GM12878 (cell line): ENCODE measurements around the gene DNAJC11. TPM values are rescaled to one million over a fixed set of nuclear protein-coding genes. Genes with fewer than 3 reads are reported as not detected.

Experiments
- BACH1 ChIP-seq: fragments of 450-650 bp; IDR thresholded peaks from 2 replicates; pipeline ENCODE4 v1.6.1; 2017; ENCODE audit warnings: mild to moderate bottlenecking, borderline replicate concordance
- BHLHE40 ChIP-seq, 2 experiments: fragments of 450-650 bp in 1 of 2; IDR thresholded peaks; 2 replicates each; pipeline ENCODE4 v1.6.1; 2011 to 2017; ENCODE audit warnings: low read depth in 2 of 2, borderline replicate concordance in 1 of 2, improper control_type of control experiment in 1 of 2, low read length in 1 of 2, mild to moderate bottlenecking in 1 of 2
- BRCA1 ChIP-seq: IDR thresholded peaks from 2 replicates; pipeline ENCODE4 v1.6.1; 2011; ENCODE audit warnings: low read depth, low read length, improper control_type of control experiment
- CREM ChIP-seq: IDR thresholded peaks from 2 replicates; pipeline ENCODE4 v1.6.1; 2014; ENCODE audit warnings: antibody characterized with exemption, low read depth
- FOXM1 ChIP-seq: IDR thresholded peaks from 2 replicates; pipeline ENCODE4 v1.6.1; 2012; ENCODE audit warnings: low read depth, mild to moderate bottlenecking, inconsistent platforms, low read length, moderate library complexity
- JUND ChIP-seq: IDR thresholded peaks from 2 replicates; pipeline ENCODE4 v1.6.1; 2012; ENCODE audit warnings: low read depth, mild to moderate bottlenecking, low read length, improper control_type of control experiment, moderate library complexity
- KAT2A ChIP-seq: conservative IDR thresholded peaks from 2 replicates; pipeline ENCODE4 v1.6.1; 2011; ENCODE audit warnings: low read depth, low read length; ENCODE audit not compliant: control insufficient read depth
- KLF5 ChIP-seq: fragments of 450-650 bp; IDR thresholded peaks from 2 replicates; pipeline ENCODE4 v1.6.1; 2014; ENCODE audit warnings: mild to moderate bottlenecking; ENCODE audit not compliant: partially characterized antibody
- LARP7 ChIP-seq: fragments of 450-650 bp; IDR thresholded peaks from 2 replicates; pipeline ENCODE4 v1.6.1; 2017; ENCODE audit warnings: mild to moderate bottlenecking
- NFIC ChIP-seq: IDR thresholded peaks from 2 replicates; pipeline ENCODE4 v1.6.1; 2012; ENCODE audit warnings: low read depth, mild to moderate bottlenecking, inconsistent platforms, low read length, moderate library complexity
- NFYA ChIP-seq: IDR thresholded peaks from 2 replicates; pipeline ENCODE4 v1.6.1; 2011; ENCODE audit warnings: low read depth, mild to moderate bottlenecking, low read length, improper control_type of control experiment, borderline replicate concordance
- NR2C2 ChIP-seq: IDR thresholded peaks from 2 replicates; pipeline ENCODE4 v1.6.1; 2011; ENCODE audit warnings: borderline replicate concordance, low read depth; ENCODE audit not compliant: control insufficient read depth, insufficient read length
- PAX5 ChIP-seq: IDR thresholded peaks from 2 replicates; pipeline ENCODE4 v1.6.1; 2011; ENCODE audit warnings: low read depth, low read length, borderline replicate concordance
- PAX8 ChIP-seq: fragments of 450-650 bp; IDR thresholded peaks from 2 replicates; pipeline ENCODE4 v1.6.1; 2017; ENCODE audit warnings: mild to moderate bottlenecking, moderate library complexity
- PML ChIP-seq: IDR thresholded peaks from 2 replicates; pipeline ENCODE4 v1.6.1; 2012; ENCODE audit warnings: low read length, inconsistent platforms
- POLR2A ChIP-seq: IDR thresholded peaks from 2 replicates; pipeline ENCODE4 v1.6.1; 2011; ENCODE audit warnings: low read depth, mild to moderate bottlenecking, low read length
- POU2F2 ChIP-seq: IDR thresholded peaks from 3 replicates; pipeline ENCODE4 v1.6.1; 2011; ENCODE audit warnings: low read depth, mild to moderate bottlenecking, low read length, borderline replicate concordance
- RELA ChIP-seq: fragments of 450-650 bp; IDR thresholded peaks from 2 replicates; pipeline ENCODE4 v1.8.0; 2014; ENCODE audit warnings: borderline replicate concordance; ENCODE audit not compliant: partially characterized antibody
- RUNX3 ChIP-seq: IDR thresholded peaks from 2 replicates; pipeline ENCODE4 v1.6.1; 2012; ENCODE audit warnings: low read length, inconsistent platforms
- SMAD5 ChIP-seq: IDR thresholded peaks from 2 replicates; pipeline ENCODE4 v1.6.1; 2016; ENCODE audit warnings: antibody characterized with exemption, low read depth
- SMC3 ChIP-seq: IDR thresholded peaks from 2 replicates; pipeline ENCODE4 v1.6.1; 2011; ENCODE audit warnings: low read length, improper control_type of control experiment, borderline replicate concordance
- SP1 ChIP-seq: IDR thresholded peaks from one replicate; pipeline ENCODE4 v1.6.1; 2011; ENCODE audit warnings: low read depth, low read length
- SPI1 ChIP-seq: IDR thresholded peaks from 2 replicates; pipeline ENCODE4 v1.6.1; 2011; ENCODE audit warnings: low read depth, mild to moderate bottlenecking, low read length, moderate library complexity, borderline replicate concordance; ENCODE audit not compliant: insufficient read depth
- SREBF2 ChIP-seq: IDR thresholded peaks from 2 replicates; pipeline ENCODE4 v1.6.1; 2012; ENCODE audit warnings: mild to moderate bottlenecking, low read length
- STAT1 ChIP-seq: fragments of 450-650 bp; conservative IDR thresholded peaks from 2 replicates; pipeline ENCODE4 v1.6.1; 2014; ENCODE audit warnings: antibody characterized with exemption, mild to moderate bottlenecking
- STAT3 ChIP-seq: IDR thresholded peaks from 2 replicates; pipeline ENCODE4 v1.6.1; 2011; ENCODE audit warnings: low read depth, low read length, improper control_type of control experiment
- SUZ12 ChIP-seq: fragments of 200-600 bp; sonication (generic); IDR thresholded peaks from one replicate; pipeline ENCODE4 v1.6.1; 2018; ENCODE audit warnings: antibody characterized with exemption, mild to moderate bottlenecking; ENCODE audit not compliant: unreplicated experiment
- TARDBP ChIP-seq: IDR thresholded peaks from 2 replicates; pipeline ENCODE4 v1.6.1; 2016; ENCODE audit warnings: borderline replicate concordance
- WRNIP1 ChIP-seq: IDR thresholded peaks from 2 replicates; pipeline ENCODE4 v1.6.1; 2011; ENCODE audit warnings: low read depth, low read length, improper control_type of control experiment, borderline replicate concordance
- polyA plus RNA-seq, 11 experiments: library from polyadenylated mRNA; depleted of rRNA in 4 of 11; unstranded in 6 of 11; stranded (reverse) in 5 of 11; fragments of >200 nt; fragmentation: Nextera tagmentation in 4 of 11; fragmentation: Illumina TruSeq in 1 of 11; extraction: Ambion mirVana in 4 of 11; extraction: Trizol in 1 of 11; gene quantifications; 1 replicate in 1 of 11; 2 replicates in 10 of 11; pipeline versions ENCODE4 v1.2.1 to v1.2.3, GENCODE V29; 2011 to 2016; ENCODE audit warnings: inconsistent platforms in 2 of 11, missing spikeins in 2 of 11, low read depth in 1 of 11
- total RNA-seq, 4 experiments: library from RNA; depleted of rRNA in 3 of 4; stranded (reverse); fragments of >200 nt in 3 of 4; fragmentation: Illumina TruSeq in 1 of 4; extraction: Trizol in 1 of 4; gene quantifications; 2 replicates each; pipeline versions ENCODE4 v1.2.1 to v1.2.3, GENCODE V29; 2013 to 2021
- TF ChIP-seq, protein P1 (sequence below): IDR thresholded peaks from 2 replicates; pipeline ENCODE4 v1.6.1; 2011; ENCODE audit warnings: borderline replicate concordance, low read depth, mild to moderate bottlenecking, moderate library complexity, mixed read lengths, low read length; ENCODE audit not compliant: insufficient read depth; ENCODE audit errors: extremely low read length
- TF ChIP-seq, protein P2 (sequence below): IDR thresholded peaks from 2 replicates; pipeline ENCODE4 v1.6.1; 2012; ENCODE audit warnings: low read length, inconsistent platforms
- TF ChIP-seq, protein P3 (sequence below): fragments of 150-350 bp; IDR thresholded peaks from 2 replicates; pipeline ENCODE4 v1.6.1; 2014; ENCODE audit warnings: mild to moderate bottlenecking, low read depth, low read length

The DNAJC11 gene
- total and polyA plus RNA-seq, 10 of the 15 experiments (the other 5 are each of a cell fraction or from before 2014, with no cell fraction given) = 5.0 to 58.8 (median 39.5) TPM

DNA sequence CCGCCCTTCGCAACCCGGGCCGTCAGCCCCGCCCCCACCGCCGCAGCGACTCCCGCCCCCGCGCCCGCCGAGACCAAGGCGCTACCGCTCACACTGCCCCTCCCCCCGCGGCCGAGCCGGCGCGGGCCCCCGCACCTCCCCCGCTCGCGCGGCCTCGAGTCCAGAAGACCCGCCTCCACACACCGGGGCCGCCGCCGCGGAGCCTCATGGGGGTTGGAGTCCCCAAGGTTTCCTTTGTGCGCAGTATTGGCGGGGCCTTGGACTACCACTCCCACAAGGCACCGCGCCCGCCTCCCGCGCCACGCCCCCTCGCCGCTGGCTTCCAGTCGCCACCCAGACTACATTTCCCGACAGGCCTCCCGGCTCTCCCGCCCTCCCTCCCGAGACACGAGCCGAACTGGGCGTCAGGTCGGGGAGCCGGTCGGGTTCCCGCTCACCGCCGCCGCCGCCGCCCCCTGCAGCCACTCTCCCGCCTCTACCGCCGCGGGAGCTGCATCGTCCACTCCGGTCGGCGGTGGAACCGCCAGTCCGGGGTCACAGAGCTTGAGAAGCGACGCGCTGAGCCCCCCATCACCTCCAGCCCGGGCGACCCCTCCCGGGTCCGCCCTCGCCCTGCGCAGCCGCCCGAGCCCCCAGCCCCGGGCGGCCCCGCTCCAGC lies 88.1 kb downstream of the DNAJC11 start, which contains the start of gene PHF13 (continued):
- TF ChIP-seq BACH1 (no peak), PAX8 (no peak), SREBF2 (no peak), KLF5 (no peak), NR2C2 (no peak), STAT3 (no peak), STAT1 (no peak), WRNIP1 (no peak), RELA (peak; percentile 27), POU2F2 (no peak), SPI1 (no peak), FOXM1 (no peak), BRCA1 (no peak), RUNX3 (peak; percentile 33), SP1 (peak; percentile 62), LARP7 (no peak), BHLHE40 (IDR thresholded peaks at IDR 0.05; ENCODE audit: borderline replicate concordance in 1 of 2, low read depth in 2 of 2, low read length in 1 of 2) (peak; percentile 59 to 63; a peak in 3 of 4 replicates), CREM (peak; percentile 88), NFIC (no peak), KAT2A (no peak), PAX5 (no peak), JUND (no peak), SMC3 (no peak), PML (no peak), NFYA (no peak), POLR2A (peak; percentile 71), TARDBP (peak; percentile 81; the same call in 1 of the 2 replicates), SMAD5 (no peak), SUZ12 (no peak)
- TF ChIP-seq, protein P1, sequence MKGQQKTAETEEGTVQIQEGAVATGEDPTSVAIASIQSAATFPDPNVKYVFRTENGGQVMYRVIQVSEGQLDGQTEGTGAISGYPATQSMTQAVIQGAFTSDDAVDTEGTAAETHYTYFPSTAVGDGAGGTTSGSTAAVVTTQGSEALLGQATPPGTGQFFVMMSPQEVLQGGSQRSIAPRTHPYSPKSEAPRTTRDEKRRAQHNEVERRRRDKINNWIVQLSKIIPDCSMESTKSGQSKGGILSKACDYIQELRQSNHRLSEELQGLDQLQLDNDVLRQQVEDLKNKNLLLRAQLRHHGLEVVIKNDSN = no peak
- TF ChIP-seq, protein P2, sequence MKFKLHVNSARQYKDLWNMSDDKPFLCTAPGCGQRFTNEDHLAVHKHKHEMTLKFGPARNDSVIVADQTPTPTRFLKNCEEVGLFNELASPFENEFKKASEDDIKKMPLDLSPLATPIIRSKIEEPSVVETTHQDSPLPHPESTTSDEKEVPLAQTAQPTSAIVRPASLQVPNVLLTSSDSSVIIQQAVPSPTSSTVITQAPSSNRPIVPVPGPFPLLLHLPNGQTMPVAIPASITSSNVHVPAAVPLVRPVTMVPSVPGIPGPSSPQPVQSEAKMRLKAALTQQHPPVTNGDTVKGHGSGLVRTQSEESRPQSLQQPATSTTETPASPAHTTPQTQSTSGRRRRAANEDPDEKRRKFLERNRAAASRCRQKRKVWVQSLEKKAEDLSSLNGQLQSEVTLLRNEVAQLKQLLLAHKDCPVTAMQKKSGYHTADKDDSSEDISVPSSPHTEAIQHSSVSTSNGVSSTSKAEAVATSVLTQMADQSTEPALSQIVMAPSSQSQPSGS = no peak
- TF ChIP-seq, protein P3, sequence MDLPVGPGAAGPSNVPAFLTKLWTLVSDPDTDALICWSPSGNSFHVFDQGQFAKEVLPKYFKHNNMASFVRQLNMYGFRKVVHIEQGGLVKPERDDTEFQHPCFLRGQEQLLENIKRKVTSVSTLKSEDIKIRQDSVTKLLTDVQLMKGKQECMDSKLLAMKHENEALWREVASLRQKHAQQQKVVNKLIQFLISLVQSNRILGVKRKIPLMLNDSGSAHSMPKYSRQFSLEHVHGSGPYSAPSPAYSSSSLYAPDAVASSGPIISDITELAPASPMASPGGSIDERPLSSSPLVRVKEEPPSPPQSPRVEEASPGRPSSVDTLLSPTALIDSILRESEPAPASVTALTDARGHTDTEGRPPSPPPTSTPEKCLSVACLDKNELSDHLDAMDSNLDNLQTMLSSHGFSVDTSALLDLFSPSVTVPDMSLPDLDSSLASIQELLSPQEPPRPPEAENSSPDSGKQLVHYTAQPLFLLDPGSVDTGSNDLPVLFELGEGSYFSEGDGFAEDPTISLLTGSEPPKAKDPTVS = no peak
